ENCODE data around the gene ENPP6.

ENPP6 gene

DNA sequence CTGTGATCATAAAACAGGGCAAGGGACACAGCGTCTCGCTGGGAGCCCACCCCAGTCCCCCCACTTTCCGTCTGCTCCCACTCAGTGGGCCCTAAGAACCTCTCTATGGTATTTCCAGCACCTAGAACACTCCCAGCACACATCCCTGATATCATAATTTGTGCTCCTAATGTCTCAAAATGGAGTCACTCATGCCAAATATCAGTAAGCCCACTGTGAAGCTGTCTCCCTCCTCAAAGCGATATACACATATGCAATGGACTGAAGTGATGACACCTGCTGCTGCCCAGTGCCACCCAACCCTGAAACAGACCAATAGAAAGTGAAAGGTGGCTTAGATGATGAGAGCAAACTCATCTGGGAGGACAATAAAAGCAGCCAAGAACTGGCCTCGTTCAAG is 17.9 kb downstream of the ENPP6 start:
- peaks cover 3% of the 10 kb centered on the region for H3K27me3 Mint-ChIP-seq (ENCODE audit: low read depth, poor library complexity)
- peaks cover 33% of the 10 kb centered on the region for H3K4me1 Mint-ChIP-seq
- no peaks in the 10 kb centered on the region for H3K9me3 Mint-ChIP-seq
- TF ChIP-seq CTCF (IDR thresholded peaks at IDR 0.05): no peak
- no peaks in the 10 kb centered on the region for H3K36me3 Mint-ChIP-seq (ENCODE audit: low read depth)
- DNase-seq: no peak
- H3K27ac Mint-ChIP-seq: no peak overlapping the region
- no peak overlapping the region for H3K4me3 Mint-ChIP-seq

DNA sequence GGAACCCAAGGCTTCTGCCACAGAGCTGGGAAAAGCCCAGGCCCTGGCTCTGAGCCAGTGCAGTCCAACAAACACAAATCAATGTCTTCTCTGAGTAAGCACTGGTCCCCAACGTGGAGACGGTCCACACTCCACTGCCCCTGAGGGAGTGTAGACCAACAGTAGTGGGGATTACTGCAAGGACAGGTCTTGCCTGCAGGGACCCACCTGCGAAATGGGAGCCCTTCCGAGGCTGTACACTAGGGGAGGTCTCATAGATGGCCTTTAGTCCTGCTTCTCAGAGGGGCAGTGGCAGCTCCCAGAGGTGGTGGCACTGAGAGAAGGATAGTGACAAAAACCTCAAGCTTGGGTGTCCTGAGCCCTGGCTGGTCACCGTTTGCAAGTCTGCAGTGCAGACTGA is 19.5 kb downstream of the ENPP6 start:
- DNase-seq: no peak
- Mint-ChIP-seq H3K27me3 (ENCODE audit: low read depth, poor library complexity) (peaks cover 3% of the 10 kb centered on the region), H3K4me1 (peaks cover 33% of the 10 kb centered on the region), H3K36me3 (ENCODE audit: low read depth) (no peaks in the 10 kb centered on the region), H3K4me3 (no peak overlapping the region), H3K27ac (no peak overlapping the region), H3K9me3 (no peaks in the 10 kb centered on the region)
- no peak for TF ChIP-seq CTCF (IDR thresholded peaks at IDR 0.05)

GRCh38 chr4:184197536-184198082 is 20.1 kb downstream of the ENPP6 start:
- no peak for TF ChIP-seq CTCF (IDR thresholded peaks at IDR 0.05)
- Mint-ChIP-seq H3K4me3 (no peak overlapping the region), H3K36me3 (ENCODE audit: low read depth) (no peaks in the 10 kb centered on the region), H3K9me3 (no peaks in the 10 kb centered on the region), H3K4me1 (peaks cover 33% of the 10 kb centered on the region), H3K27ac (no peak overlapping the region), H3K27me3 (ENCODE audit: low read depth, poor library complexity) (peaks cover 3% of the 10 kb centered on the region)
- DNase-seq: no peak

DNA sequence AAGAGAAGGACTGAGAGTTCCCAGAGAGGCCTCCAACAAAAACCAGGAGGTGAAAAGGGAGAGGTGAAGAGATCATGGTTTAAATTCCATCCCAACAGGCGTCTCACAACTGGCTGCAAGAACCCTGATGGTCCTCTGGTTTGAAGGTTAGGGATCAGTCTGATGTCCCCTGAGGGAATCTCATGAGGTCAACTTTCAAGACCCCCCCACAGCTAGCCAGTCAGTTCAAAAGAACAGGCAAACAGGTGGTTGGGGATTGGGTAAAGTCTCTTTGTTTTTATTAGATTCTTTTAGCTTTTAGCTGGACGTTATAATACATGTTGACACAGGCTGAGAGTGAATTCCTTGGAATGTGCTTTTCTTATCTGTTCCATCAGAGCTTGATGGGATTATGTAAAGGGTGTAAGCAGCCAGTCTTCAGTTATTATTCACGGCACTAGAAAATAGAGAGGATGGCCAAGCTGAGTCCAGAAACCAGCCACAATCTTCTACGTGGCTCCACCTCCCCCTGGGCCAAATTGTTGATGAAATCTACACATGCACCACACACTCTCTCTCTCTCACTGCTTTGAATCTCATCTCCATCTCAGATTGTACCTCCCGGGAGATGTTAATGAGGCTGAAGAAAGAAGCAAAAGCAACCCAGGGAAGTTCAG is 20.8 kb downstream of the ENPP6 start:
- Mint-ChIP-seq H3K4me3 (no peak overlapping the region), H3K9me3 (no peaks in the 10 kb centered on the region), H3K4me1 (peaks cover 25% of the 10 kb centered on the region), H3K36me3 (ENCODE audit: low read depth) (no peaks in the 10 kb centered on the region), H3K27me3 (ENCODE audit: low read depth, poor library complexity) (peaks cover 3% of the 10 kb centered on the region), H3K27ac (no peak overlapping the region)
- no peak for DNase-seq
- TF ChIP-seq CTCF (IDR thresholded peaks at IDR 0.05): no peak

DNA sequence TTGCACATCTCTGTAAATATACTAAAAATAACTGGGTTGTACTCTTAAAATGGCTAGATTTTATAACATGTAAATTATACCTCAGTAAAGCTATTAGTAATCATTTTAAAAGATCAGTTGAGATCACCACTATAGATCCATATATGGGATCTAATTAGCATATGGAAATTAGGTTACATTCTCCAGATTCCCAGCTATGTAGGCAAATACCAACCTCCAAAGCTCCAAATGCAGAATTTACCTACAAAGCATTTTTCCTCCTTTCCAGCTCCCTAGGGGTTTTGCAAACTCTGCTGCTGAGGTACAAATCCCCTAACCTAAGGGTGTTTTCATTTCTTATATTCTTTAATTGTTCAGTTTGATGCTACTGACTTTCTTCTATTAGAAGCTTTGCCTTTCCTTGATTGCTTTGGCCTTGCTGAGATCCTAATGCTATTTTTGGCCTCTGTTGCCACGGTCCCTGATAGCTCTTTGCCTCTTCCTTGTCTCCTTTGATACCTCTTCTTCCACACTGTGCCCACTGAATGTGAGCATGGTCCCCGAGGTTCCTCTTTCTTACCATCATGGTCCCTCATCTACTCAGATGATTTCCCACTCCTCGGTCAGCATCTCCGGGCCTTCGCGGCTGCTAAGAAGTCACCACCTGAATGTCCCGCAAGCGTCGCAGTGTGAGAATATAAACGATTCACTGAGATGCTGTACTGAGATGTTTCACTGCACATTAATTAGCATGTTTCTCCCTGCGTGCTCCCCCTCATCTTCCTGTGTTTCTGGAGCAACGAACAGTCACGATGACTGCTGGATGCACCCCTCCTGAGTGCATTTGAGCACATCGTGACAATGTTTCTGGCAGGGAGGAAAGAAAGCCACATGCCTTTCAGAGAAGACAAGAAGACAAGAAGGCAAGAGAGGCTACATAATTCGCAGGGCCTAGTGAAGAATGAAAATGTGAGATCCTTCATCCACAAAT is 23.8 kb downstream of the ENPP6 start:
- H3K36me3 Mint-ChIP-seq (ENCODE audit: low read depth): no peaks in the 10 kb centered on the region

More for the DNA sequence above, 23.8 kb downstream of the ENPP6 start:
- Mint-ChIP-seq H3K27me3 (ENCODE audit: low read depth, poor library complexity) (peaks cover 8% of the 10 kb centered on the region), H3K4me3 (no peak overlapping the region), H3K27ac (no peak overlapping the region), H3K9me3 (no peaks in the 10 kb centered on the region), H3K4me1 (peaks cover 12% of the 10 kb centered on the region)
- TF ChIP-seq CTCF (IDR thresholded peaks at IDR 0.05): no peak
- DNase-seq: no peak
